IPS DF 19.7 (cell line): ENCODE results near the gene TMTC4.
"Not testable (repeated sequence)": the region's sequence is repeated elsewhere in the genome, so short reads cannot be mapped to it uniquely, and the experiment has no call there.

Source experiments
- DNase-seq: peaks from one replicate; pipeline ENCODE4 v3.0.0-alpha.2; 2013; ENCODE audit warnings: low read depth, low spot score

The TMTC4 gene

DNA sequence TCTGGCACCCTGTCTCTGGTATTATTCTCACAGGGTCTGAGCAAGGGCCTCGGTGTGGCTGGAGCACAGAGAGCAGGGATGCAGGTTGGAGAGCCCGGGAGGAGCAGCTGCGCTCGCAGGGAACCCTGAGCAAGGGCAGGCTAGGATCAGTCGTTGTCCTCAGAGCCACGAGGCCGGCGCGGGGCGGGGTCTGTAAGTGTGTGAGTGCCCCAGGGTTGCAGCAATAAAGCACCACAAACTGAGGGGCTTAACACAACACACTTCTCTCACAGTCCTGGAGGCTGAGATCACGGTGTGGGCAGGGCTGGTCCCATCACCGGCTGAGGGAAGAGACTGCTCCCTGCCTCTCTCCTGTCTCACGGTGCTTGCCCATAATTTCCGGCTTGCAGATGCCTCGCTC lies 47.5 kb downstream of the TMTC4 start:
- DNase-seq = no peak

DNA sequence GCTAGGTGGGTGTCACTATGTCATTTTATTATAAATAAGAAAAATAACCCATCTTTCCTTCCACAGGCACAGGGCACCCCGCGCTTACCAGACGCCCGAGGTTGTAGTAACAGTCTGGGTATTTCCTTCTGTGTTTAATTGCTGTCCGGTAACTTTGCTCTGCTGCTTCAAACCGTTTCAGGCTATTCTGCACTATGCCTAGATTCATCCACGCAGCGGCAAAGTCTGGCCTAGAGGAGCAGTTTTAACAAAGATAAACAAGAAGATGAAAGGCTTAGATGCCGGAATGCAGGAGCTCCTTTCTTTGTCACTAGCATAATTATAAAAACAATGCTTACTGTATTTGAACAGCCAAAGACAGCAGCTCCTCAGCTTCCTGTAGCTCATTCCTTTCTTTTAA lies 49.1 kb downstream of the TMTC4 start:
- DNase-seq = no peak

DNA sequence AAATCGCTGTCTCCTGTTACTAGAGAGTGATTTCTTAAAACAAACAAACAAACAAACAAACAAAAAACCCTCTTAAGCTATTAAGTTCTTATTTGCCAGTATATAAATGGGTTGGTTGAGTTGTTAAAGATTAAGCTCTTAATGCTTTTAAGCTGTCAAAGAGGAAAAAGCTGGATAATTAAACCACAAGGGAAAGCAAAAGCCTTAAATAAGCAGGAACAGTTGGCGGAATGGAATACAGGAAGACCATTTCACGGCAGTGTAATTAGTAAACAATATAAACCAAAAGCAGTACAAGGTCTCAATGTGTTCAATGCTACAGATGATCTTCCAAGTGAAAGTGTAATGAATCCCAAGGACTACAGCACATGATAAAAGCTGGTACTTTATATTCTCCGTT lies 53.8 kb downstream of the TMTC4 start:
- DNase-seq = no peak

- DNase-seq = no peak
Measured at GRCh38 chr13:100619940-100620339, 54.7 kb downstream of the TMTC4 start.

GRCh38 chr13:100618897-100619296 lies 55.7 kb downstream of the TMTC4 start:
- DNase-seq = not testable (repeated sequence)

DNA sequence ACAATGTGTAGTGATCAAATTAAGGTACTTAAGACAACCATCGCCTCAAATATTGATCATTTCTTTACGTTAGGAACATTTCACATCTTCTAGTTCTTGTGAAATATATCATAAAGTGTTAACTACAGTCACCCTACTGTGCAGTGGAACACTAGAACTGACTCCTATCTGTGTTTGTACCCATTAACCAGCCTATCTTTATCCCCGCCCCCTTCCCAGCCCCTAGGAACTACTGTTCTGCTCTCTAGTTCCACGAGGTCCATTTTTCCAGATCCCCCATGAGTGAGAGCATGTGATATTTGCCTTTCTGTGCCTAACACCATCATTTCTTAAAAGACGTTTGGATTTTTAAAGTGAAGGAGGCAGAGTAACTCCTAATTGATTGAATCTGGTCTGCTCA lies 61.6 kb downstream of the TMTC4 start:
- DNase-seq = no peak

DNA sequence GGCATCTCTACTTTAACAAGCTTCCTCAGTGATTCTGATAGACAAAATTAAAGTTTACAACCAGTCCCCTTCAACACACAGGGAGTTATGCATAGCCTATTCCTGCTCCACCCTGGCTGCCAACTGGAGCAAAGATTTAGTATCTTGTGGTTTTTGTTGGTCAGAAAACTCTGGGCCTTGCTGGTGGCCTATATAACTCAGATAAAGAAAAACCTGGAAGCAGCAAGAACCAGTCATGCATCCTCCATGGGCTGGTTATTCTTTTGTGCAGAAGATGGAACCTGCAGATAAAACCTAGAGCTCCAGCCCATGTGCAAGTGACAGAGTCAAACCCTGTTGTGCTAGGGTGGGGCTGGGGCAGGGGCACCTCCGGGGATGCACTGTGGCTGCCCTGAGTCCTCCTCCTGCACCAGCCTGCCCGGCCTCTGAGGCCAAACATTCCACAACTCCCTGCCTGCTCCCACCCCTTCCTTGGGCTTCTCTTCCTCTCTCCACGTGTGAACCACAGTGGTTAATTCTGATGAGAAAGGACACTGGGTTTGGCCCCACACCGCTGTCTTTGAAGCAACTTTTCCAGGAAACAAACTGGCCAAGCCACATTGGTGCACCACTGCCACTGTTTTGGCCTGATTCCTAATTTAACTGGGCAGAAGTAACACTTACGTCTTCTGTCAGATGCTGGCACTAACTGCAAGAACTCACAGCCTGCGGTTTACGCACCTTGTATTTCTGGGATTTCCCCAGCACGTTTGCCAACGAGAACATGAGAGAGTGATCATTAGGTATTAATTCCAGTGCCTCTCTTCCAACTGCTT lies 62.7 kb downstream of the TMTC4 start:
- DNase-seq = no peak

- no peak for DNase-seq
Measured at GRCh38 chr13:100610391-100611347, 63.9 kb downstream of the TMTC4 start.

- no peak for DNase-seq
Measured at GRCh38 chr13:100608906-100609305, 65.7 kb downstream of the TMTC4 start.

- no peak for DNase-seq
Measured at GRCh38 chr13:100608489-100608888, 66.1 kb downstream of the TMTC4 start.

- no peak for DNase-seq
Measured at GRCh38 chr13:100604918-100605710, 69.5 kb downstream of the TMTC4 start.

GRCh38 chr13:100602493-100603111 lies 72.0 kb downstream of the TMTC4 start:
- DNase-seq = no peak

DNA sequence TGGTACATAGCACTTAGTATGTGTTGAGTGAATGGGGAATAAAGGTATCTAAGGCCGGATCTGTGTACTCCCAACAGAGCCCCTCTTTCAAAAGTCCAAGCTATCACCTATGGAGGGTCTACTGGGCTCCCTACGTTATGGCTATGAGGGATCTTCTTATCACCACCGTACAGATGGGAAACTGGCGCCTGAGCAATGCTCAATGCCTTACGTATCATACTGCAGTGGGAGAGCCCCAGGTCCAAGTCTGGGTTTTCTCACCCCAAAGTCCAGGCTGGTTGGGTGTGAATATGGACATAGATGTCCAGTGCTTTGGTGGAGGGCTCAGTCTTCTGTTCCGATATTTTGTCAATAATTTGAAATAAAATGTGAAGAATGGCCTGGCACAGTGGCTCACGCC lies 72.9 kb downstream of the TMTC4 start:
- DNase-seq = no peak

DNA sequence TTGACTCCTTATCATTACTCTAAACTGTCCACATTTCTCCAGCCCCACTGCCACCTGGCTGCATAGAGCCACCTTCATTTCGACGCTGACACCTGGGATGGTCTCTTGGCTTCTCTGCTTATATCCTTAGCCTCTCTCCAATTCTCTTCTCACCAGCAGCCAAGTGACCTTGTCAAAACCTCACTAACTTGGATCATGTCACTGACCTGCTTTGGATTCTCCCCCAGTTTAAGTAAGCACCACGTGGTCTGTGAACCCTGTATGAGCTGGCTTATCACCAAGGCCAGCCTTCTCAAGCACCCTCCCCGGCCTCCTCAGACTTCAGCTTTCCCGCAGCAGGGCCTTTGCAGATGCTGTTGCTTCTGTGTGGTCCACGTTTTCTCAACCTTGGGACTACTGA lies 73.7 kb downstream of the TMTC4 start:
- no peak for DNase-seq

- DNase-seq = no peak
Measured at GRCh38 chr13:100600461-100600860, 74.1 kb downstream of the TMTC4 start.

DNA sequence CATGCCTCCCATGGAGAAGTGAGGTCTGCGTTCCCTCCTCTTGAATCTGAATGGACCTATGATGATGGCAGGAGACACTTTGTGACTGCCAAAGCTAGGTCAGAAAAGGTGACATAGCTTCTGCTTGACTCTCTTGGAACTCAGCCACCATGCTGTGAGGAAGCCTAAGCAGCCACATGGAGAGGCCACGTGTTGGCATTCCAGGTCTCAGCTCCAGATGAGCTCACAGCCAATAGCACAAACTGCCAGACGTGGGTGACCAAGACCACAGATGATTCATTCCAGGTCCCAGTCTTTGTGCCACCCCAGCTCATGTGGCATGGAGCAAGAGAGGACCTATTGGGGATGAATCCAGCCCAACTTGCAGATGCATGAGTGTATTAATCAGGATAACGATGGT lies 77.3 kb downstream of the TMTC4 start:
- DNase-seq = no peak

DNA sequence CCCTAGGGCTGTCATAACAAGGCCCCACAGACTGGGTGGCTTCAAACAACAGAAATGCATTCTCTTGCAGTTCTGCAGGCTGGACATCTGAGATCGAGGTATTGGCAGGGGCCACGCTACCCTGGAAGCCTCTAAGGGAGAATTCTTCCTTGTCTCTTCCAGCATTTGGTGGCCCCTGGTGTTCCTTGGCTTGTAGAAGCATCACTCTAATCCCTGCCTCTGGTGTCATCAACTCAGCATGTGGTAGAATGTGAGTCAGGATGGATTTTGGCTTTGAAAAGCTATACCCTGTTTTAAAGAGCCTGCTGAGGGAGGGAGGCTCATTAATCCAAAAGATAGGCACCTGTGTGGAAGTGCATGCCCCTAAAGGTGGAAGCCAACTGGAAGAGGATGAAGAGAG lies 78.1 kb downstream of the TMTC4 start:
- no peak for DNase-seq

GRCh38 chr13:100594731-100595130 lies 79.9 kb downstream of the TMTC4 start:
- no peak for DNase-seq

GRCh38 chr13:100594255-100594654 lies 80.3 kb downstream of the TMTC4 start:
- no peak for DNase-seq

GRCh38 chr13:100589178-100589725 lies 85.3 kb downstream of the TMTC4 start:
- no peak for DNase-seq
